Fibroblast of villous mesenchyme (primary cell): ENCODE measurements around the gene C7orf57. TPM values are rescaled to one million over a fixed set of nuclear protein-coding genes. Genes with fewer than 3 reads are reported as not detected.

Experiments used
- DNase-seq: peaks from one replicate; pipeline ENCODE4 v3.0.0-alpha.2; 2010; ENCODE audit warnings: low read depth
- H3K4me3 ChIP-seq: 2 replicates; pipeline ENCODE4 v1.5.1; 2011; ENCODE audit warnings: low read depth, mild to moderate bottlenecking, low read length
- total RNA-seq: library from RNA; depleted of rRNA; stranded (reverse); fragments of >200 nt; gene quantifications from 2 replicates; pipeline ENCODE4 v1.2.3, GENCODE V29; 2012
- TF ChIP-seq, protein P1 (sequence below): IDR thresholded peaks from 2 replicates; pipeline ENCODE4 v1.5.1; 2012; ENCODE audit warnings: low read depth, mild to moderate bottlenecking, low read length; ENCODE audit not compliant: insufficient read depth

Gene C7orf57
- total RNA-seq, 1 donor = 0.43 TPM

DNA sequence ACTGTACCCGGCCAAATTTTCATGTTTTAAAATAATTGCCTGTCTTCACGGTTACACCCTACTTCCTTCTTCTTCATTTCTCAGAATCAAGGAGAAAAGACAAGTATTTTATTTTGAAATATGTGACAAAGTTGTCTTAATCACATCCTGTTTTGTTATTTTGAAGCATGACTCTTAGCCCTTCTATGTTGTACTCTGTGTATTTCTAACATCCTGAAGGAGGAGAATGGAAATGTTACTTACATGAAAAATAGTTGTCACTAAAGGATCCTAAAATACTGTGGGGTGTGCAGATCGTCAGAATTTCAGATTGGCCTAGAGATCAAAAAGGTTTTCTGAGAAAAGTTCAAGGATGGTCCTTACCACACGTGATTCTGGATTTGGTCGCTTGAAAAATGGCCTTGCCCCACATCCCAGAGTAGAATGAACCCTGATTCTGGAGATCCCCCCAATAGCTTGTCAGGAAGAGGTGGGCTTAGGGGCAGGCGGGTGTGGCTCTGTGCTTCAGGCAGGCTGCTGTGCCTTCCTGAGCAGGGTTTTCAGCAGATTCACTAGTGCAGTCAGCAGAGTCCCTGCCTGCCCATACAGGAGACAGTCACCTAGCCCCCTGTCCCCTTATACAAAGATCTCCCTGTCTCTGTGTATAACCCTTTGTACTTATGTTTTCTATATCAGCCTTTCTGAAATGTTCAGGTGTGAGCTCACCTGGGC, 62.3 kb downstream of the C7orf57 start:
- no peak for DNase-seq

GRCh38 chr7:48098846-48099245, 63.5 kb downstream of the C7orf57 start:
- H3K4me3 ChIP-seq = no peak overlapping the region
- peak; percentile 97 for DNase-seq
- TF ChIP-seq, protein P1, sequence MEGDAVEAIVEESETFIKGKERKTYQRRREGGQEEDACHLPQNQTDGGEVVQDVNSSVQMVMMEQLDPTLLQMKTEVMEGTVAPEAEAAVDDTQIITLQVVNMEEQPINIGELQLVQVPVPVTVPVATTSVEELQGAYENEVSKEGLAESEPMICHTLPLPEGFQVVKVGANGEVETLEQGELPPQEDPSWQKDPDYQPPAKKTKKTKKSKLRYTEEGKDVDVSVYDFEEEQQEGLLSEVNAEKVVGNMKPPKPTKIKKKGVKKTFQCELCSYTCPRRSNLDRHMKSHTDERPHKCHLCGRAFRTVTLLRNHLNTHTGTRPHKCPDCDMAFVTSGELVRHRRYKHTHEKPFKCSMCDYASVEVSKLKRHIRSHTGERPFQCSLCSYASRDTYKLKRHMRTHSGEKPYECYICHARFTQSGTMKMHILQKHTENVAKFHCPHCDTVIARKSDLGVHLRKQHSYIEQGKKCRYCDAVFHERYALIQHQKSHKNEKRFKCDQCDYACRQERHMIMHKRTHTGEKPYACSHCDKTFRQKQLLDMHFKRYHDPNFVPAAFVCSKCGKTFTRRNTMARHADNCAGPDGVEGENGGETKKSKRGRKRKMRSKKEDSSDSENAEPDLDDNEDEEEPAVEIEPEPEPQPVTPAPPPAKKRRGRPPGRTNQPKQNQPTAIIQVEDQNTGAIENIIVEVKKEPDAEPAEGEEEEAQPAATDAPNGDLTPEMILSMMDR = no peak

More for the DNA sequence above, 62.3 kb downstream of the C7orf57 start:
- H3K4me3 ChIP-seq = no peak overlapping the region
- TF ChIP-seq, protein P1 = no peak

DNA sequence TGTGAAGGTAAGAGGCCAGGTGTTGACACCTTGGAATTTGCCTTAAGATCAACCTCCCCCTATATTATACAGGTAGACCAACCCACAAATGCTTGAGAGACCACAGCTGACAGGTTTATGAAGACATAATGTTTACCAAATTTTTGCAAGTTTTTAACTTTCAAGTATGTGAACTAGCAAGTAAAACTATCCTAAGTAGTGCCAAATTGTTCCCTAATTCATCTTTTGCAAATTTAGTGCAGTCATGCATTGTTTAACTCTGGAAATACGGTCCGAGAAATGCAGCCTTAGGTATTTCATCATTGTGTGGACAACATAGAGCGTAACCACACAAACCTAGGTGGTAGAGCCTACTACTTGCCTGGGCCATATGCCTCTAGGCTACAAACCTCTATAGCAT, 64.4 kb downstream of the C7orf57 start:
- no peak overlapping the region for H3K4me3 ChIP-seq
- no peak for DNase-seq
- TF ChIP-seq, protein P1 = no peak

- no peak for DNase-seq
- no peak overlapping the region for H3K4me3 ChIP-seq
- TF ChIP-seq, protein P1 = no peak
Measured at GRCh38 chr7:48101352-48101751, 66.0 kb downstream of the C7orf57 start.

GRCh38 chr7:48101968-48102367, 66.6 kb downstream of the C7orf57 start:
- DNase-seq = no peak
- TF ChIP-seq, protein P1 = peak; percentile 45
- no peak overlapping the region for H3K4me3 ChIP-seq

DNA sequence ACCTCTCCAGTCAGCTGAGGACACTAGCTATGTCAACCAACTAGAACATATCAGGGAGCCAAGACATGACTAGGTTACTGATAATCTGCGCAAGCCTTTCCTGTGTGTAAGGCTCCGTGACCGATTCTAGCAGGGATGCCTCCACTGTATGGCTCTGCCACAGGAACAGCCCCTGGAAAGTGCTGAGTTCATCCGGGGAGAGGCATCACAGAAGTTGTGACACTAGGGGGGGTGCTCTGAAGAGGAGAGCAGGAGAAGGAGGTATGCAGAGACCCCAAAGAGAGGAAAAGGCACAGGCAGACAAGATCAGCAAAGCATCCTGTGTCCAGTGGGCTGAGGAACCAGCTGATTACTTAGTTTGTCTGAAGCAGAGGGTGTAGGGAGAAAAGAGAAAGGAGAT, 67.2 kb downstream of the C7orf57 start:
- no peak overlapping the region for H3K4me3 ChIP-seq
- DNase-seq = no peak
- TF ChIP-seq, protein P1 = no peak

DNA sequence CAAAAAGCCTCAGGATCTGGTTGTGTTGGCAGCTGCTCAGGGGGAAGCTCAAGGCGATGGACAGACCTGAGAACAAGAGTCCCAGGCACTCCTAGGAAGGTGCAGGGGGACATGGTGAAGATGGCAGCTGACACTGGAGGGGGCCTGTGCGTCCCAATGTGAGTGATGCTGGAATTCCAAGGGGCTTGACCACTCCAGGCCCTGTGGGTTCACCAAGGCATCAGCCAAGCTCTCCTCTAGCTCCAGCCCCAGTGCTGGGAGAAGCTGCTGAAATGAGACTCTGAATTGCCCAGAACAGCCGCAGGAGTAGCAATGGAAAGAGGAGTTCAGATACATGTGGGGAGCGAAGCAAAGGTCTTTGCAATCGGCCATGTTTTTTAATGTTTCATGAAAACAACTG, 69.7 kb downstream of the C7orf57 start:
- no peak overlapping the region for H3K4me3 ChIP-seq
- DNase-seq = no peak
- TF ChIP-seq, protein P1 = no peak
